ENCODE results near the gene IL10. TPM values are rescaled to one million over a fixed set of nuclear protein-coding genes. Genes with fewer than 3 reads are reported as not detected.
A peak's percentile ranks its signal among the peaks of the same experiment; 100 is the strongest.
"Not testable (repeated sequence)": the region's sequence is repeated elsewhere in the genome, so short reads cannot be mapped to it uniquely, and the experiment has no call there.

The IL10 gene
- total and polyA plus RNA-seq, 4 donors: 2.7 to 12.6 (median 3.6) TPM

DNA sequence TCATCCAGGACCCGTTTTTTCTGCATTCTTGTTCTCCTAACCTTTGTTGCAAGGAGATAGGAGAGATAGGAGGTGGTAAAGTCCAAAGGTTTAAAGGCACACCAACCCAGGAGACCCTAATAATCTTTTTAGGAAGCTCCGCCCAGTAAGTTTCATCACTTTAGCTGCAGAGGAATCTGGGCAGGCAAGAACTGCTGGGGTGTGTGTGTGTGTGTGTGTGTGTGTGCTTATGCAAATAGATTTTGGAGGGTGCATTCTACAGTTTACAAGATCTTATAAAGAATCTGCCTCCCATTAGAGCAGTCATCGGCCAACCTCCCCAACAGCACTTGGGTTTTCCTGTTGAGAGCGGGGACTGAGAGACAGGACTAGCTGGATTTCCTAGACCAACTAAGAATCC is 3.9 kb upstream of the IL10 start:
- no peak overlapping the region for H3K27ac ChIP-seq (ENCODE audit: low read depth in 1 of 2, low read length in 2 of 2)
- intact Hi-C loops (cut with DNase I): no loop called here
- DNase-seq (no peak), ATAC-seq (ENCODE audit: low FRiP score) (no peak)
- no peak overlapping the region for H3K4me3 ChIP-seq (ENCODE audit: low read length in 2 of 2)
- no peaks in the 10 kb centered on the region for H3K9me3 ChIP-seq (ENCODE audit: control insufficient read depth, low read length)
- no peaks in the 10 kb centered on the region for H3K4me1 ChIP-seq (ENCODE audit: control insufficient read depth in 1 of 2, insufficient read depth in 2 of 2, low read length in 2 of 2)
- no peaks in the 10 kb centered on the region for H3K27me3 ChIP-seq (ENCODE audit: control insufficient read depth in 1 of 2, insufficient read depth in 2 of 2, low read length in 1 of 2)
- WGBS, 2 donors: 81 to 84% methylated on average over 4 of the region's 4 CpGs
- no peaks in the 10 kb centered on the region for H3K36me3 ChIP-seq (ENCODE audit: control insufficient read depth in 1 of 2, insufficient read depth in 2 of 2, low read length in 1 of 2)

DNA sequence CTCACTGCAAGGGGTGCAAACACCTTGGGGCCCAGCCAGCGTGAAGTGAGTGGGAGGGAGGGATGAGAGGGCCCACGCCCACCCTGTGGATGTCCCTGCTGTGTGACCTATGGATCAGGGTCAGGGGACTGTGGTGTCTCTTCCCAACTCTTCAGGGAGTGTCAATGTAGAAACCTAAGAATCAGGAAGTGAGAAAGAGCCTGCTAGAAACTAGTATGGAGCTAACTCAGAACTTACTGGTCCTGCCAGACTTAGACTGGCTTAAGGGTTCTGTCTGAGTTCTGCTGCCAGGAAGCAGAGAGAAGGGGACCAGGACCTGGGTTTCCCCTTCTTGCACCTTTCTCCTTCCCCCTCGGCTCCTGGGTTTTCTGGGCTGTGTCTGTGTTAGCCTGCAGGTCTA is 1.8 kb upstream of the IL10 start:
- H3K36me3 ChIP-seq (ENCODE audit: control insufficient read depth in 1 of 2, insufficient read depth in 2 of 2, low read length in 1 of 2): no peaks in the 10 kb centered on the region
- DNase-seq (no peak), ATAC-seq (ENCODE audit: low FRiP score) (no peak)
- no peaks in the 10 kb centered on the region for H3K4me1 ChIP-seq (ENCODE audit: control insufficient read depth in 1 of 2, insufficient read depth in 2 of 2, low read length in 2 of 2)
- H3K9me3 ChIP-seq (ENCODE audit: control insufficient read depth, low read length): no peaks in the 10 kb centered on the region
- intact Hi-C loops (cut with DNase I): no loop called here
- no peak overlapping the region for H3K27ac ChIP-seq (ENCODE audit: low read depth in 1 of 2, low read length in 2 of 2)
- WGBS, 2 donors: 70 to 74% methylated on average over 3 of the region's 3 CpGs
- no peak overlapping the region for H3K4me3 ChIP-seq (ENCODE audit: low read length in 2 of 2)
- no peaks in the 10 kb centered on the region for H3K27me3 ChIP-seq (ENCODE audit: control insufficient read depth in 1 of 2, insufficient read depth in 2 of 2, low read length in 1 of 2)

DNA sequence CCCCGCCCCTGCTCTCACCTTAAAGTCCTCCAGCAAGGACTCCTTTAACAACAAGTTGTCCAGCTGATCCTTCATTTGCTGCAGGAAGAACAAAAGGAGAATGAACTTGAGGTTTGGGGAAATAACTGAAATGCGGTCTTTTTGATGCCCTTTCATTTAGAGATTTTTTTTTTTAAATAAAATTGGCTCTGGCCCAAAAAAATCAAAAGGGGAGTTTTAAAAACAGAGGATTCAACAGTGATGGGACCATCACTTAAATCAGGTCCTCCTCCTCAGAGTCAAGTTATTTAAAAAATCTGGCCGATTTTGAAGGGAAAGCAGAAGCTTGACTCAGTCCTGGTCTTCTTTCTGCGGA is 979 bp downstream of the IL10 start:
- H3K9me3 ChIP-seq (ENCODE audit: control insufficient read depth, low read length): no peaks in the 10 kb centered on the region
- H3K4me1 ChIP-seq (ENCODE audit: control insufficient read depth in 1 of 2, insufficient read depth in 2 of 2, low read length in 2 of 2): no peaks in the 10 kb centered on the region
- DNase-seq (no peak), ATAC-seq (ENCODE audit: low FRiP score) (no peak)
- intact Hi-C loops (cut with DNase I): no loop called here
- H3K27me3 ChIP-seq (ENCODE audit: control insufficient read depth in 1 of 2, insufficient read depth in 2 of 2, low read length in 1 of 2): no peaks in the 10 kb centered on the region
- no peak overlapping the region for H3K27ac ChIP-seq (ENCODE audit: low read depth in 1 of 2, low read length in 2 of 2)
- H3K36me3 ChIP-seq (ENCODE audit: control insufficient read depth in 1 of 2, insufficient read depth in 2 of 2, low read length in 1 of 2): no peaks in the 10 kb centered on the region
- no peak overlapping the region for H3K4me3 ChIP-seq (ENCODE audit: low read length in 2 of 2)
- 66% methylated on average over 4 of the region's 4 CpGs for WGBS, 2 donors

DNA sequence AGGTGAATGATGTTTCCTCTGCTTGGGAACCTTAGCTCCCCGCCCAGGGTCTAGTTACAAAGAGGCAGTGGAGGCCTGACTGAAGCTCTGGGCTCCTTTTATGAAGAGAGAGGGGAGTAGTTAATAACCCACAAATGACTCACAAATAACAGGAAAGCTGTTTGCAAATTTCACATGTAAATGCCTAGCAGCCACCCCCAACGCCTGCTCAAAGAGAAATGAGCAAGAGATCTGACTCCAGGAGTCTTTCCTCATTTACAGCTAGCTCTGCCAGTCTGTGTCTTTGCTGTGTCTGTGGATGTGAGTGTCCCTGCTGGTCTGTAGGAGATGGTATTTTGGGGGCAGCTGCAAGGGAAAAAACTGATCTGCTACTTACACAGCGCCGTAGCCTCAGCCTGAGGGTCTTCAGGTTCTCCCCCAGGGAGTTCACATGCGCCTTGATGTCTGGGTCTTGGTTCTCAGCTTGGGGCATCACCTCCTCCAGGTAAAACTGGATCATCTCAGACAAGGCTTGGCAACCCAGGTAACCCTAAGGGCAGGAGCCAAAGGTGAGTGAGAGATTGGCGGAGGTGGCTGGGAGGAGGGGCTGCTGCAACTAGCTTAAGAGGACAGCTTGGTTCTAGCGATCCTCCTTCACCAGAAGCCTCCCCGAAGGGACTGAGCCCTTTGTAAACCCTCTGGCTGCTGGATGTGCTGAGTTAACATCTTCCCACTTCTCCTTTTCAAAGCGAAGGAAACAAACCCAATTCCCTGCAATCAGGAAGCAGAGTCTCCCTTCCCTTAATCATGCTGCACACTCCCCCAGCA is 1.6 kb downstream of the IL10 start, which contains the start of gene IL19:
Gene IL19, plus strand, starts transcription at position 243 of the 807 bp plus-strand sequence. CDS start 65,890 bp downstream, outside the sequence.
- H3K36me3 ChIP-seq (ENCODE audit: control insufficient read depth in 1 of 2, insufficient read depth in 2 of 2, low read length in 1 of 2): no peaks in the 10 kb centered on the region
- peak; percentile 17 for ATAC-seq (ENCODE audit: low FRiP score)
- no peak within 1 kb of the TSS for H3K4me3 ChIP-seq (ENCODE audit: low read length in 2 of 2)
- no peaks in the 10 kb centered on the region for H3K4me1 ChIP-seq (ENCODE audit: control insufficient read depth in 1 of 2, insufficient read depth in 2 of 2, low read length in 2 of 2)
- intact Hi-C loops (cut with DNase I): no loop called here
- no peaks in the 10 kb centered on the region for H3K27me3 ChIP-seq (ENCODE audit: control insufficient read depth in 1 of 2, insufficient read depth in 2 of 2, low read length in 1 of 2)
- H3K27ac ChIP-seq (ENCODE audit: low read depth in 1 of 2, low read length in 2 of 2): no peak within 1 kb of the TSS
- no peaks in the 10 kb centered on the region for H3K9me3 ChIP-seq (ENCODE audit: control insufficient read depth, low read length)
- WGBS, 2 donors: 66 to 69% methylated on average over 9 of the region's 9 CpGs
- DNase-seq: peak in 1 of 2 donors; percentile 55

DNA sequence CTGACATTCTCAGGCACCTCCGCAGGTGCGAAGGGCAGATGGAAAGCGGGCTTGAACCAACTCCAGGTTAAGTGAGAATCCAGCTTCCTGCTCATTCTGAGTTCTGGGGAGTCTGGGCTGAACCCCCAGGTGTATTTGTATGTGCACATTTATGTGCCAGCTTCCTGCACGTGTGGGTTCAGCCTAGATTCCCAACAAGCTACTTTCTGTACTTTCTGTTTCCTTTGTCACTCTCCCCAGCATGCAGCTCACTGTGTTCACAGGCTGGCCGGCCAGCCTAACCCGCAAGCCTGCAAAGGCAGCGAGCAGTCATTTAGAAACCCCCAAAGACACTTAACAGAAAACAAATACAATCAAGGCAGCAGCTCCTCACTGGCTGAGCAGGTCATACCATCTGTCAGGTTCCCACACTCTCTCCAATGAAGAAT is 3.0 kb downstream of the IL10 start:
- intact Hi-C loops (cut with DNase I): no loop called here
- Histone ChIP-seq H3K36me3 (ENCODE audit: control insufficient read depth in 1 of 2, insufficient read depth in 2 of 2, low read length in 1 of 2) (no peaks in the 10 kb centered on the region), H3K9me3 (ENCODE audit: control insufficient read depth, low read length) (peaks cover 1% of the 10 kb centered on the region), H3K4me1 (ENCODE audit: control insufficient read depth in 1 of 2, insufficient read depth in 2 of 2, low read length in 2 of 2) (no peaks in the 10 kb centered on the region), H3K4me3 (ENCODE audit: low read length in 2 of 2) (no peak overlapping the region), H3K27ac (ENCODE audit: low read depth in 1 of 2, low read length in 2 of 2) (no peak overlapping the region), H3K27me3 (ENCODE audit: control insufficient read depth in 1 of 2, insufficient read depth in 2 of 2, low read length in 1 of 2) (no peaks in the 10 kb centered on the region)
- whole genome bisulfite sequencing, 2 donors: 79 to 84% methylated on average over 7 of the region's 7 CpGs
- ATAC-seq (ENCODE audit: low FRiP score): no peak
- no peak for DNase-seq

DNA sequence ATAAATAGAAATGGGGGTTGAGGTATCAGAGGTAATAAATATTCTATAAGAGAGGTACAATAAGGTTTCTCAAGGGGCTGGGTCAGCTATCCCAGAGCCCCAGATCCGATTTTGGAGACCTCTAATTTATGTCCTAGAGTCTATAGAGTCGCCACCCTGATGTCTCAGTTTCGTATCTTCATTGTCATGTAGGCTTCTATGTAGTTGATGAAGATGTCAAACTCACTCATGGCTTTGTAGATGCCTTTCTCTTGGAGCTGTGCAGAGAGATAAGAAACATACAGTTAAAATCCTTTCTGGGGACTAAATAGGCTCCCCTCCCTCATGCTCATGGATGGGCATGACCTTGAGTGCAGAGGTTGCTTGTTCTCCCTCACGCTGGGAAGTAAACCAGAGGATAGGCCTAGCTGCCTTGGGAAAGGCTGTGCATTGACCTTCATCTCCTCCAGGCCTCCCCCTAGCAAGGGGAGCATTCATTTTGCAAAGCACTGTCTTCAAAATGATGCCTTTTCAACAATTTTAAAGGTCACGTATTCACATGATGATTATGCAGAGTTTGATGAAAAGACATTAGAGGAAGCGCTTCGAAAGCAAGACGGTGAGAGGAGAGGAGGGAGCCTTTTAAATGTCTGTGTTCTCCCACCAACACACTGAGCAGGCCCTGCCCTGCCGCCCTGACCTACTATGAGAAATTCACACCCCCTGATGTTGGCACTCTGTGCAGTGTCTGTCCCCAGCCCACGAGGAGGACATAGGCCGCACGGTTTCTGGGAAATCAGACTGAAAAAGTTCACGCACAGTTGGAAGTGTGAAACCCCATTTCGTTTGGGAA is 3.6 kb downstream of the IL10 start:
- ATAC-seq (ENCODE audit: low FRiP score): no peak
- WGBS, 2 donors: 78 to 79% methylated on average over 14 of the region's 14 CpGs
- H3K4me1 ChIP-seq (ENCODE audit: control insufficient read depth in 1 of 2, insufficient read depth in 2 of 2, low read length in 2 of 2): no peaks in the 10 kb centered on the region
- H3K4me3 ChIP-seq (ENCODE audit: low read length in 2 of 2): no peak overlapping the region
- H3K36me3 ChIP-seq (ENCODE audit: control insufficient read depth in 1 of 2, insufficient read depth in 2 of 2, low read length in 1 of 2): no peaks in the 10 kb centered on the region
- DNase-seq: no peak
- no peak overlapping the region for H3K27ac ChIP-seq (ENCODE audit: low read depth in 1 of 2, low read length in 2 of 2)
- intact Hi-C loops (cut with DNase I): no loop called here
- H3K27me3 ChIP-seq (ENCODE audit: control insufficient read depth in 1 of 2, insufficient read depth in 2 of 2, low read length in 1 of 2): no peaks in the 10 kb centered on the region
- H3K9me3 ChIP-seq (ENCODE audit: control insufficient read depth, low read length): peaks cover 3% of the 10 kb centered on the region

DNA sequence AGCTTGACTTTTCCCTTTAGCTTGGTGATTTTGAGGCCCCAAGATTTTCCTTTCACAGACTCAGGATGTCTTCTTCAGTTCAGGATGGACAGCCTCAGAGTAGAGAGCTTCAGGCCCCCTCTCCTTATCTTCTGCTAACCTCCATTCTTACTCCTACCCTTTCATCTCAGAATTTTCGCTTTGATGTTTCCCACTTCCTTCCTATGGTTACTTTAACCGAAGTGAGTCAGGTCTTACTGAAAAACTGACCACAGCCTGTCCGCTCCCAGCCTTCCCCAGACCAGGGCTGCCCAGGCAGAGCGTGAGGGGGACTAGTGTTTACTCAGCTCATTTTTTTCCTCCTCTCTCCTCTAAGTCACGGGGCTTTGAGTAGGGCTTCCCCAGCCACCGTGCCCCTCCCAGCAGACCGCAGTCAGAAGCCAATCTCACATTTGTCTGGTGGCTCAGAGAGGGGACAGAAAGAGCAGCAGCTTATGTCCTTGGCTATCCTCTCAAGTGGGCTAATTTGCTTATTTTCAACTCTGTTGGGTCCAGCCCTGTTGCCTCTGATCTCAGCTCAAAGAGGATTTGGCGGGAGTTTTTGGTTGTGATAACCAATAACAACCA is 5.9 kb downstream of the IL10 start:
- ATAC-seq (ENCODE audit: low FRiP score) (peak; percentile 60), DNase-seq (peak; percentile 79 to 84)
- Histone ChIP-seq H3K4me1 (ENCODE audit: control insufficient read depth in 1 of 2, insufficient read depth in 2 of 2, low read length in 2 of 2) (no peaks in the 10 kb centered on the region), H3K27me3 (ENCODE audit: control insufficient read depth in 1 of 2, insufficient read depth in 2 of 2, low read length in 1 of 2) (peaks cover 0 to 3% of the 10 kb centered on the region in 2 donors), H3K27ac (ENCODE audit: low read depth in 1 of 2, low read length in 2 of 2) (no peak overlapping the region), H3K9me3 (ENCODE audit: control insufficient read depth, low read length) (peaks cover 6% of the 10 kb centered on the region), H3K4me3 (ENCODE audit: low read length in 2 of 2) (no peak overlapping the region), H3K36me3 (ENCODE audit: control insufficient read depth in 1 of 2, insufficient read depth in 2 of 2, low read length in 1 of 2) (no peaks in the 10 kb centered on the region)
- WGBS, 2 donors: 35 to 37% methylated on average over 8 of the region's 8 CpGs
- intact Hi-C loops (cut with DNase I): no loop called here

DNA sequence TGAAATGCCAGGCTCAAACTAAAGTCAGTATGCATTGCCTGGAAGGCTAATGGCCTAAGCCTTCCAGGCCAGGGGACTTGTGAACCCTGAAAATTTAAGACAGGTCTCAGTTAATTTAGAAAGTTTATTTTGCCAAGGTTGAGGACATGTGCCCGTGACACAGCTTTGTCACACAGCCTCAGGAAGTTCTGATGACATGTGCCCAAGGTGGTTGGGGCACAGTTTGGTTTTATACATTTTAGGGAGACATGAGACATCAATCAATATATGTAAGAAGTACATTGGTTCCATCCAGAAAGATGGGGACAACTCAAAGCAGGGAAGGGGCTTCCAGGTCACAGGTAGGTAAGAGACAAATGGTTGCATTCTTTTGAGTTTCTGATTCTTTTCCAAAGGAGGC is 6.5 kb downstream of the IL10 start:
- H3K9me3 ChIP-seq (ENCODE audit: control insufficient read depth, low read length); H3K27me3 ChIP-seq (ENCODE audit: control insufficient read depth in 1 of 2, insufficient read depth in 2 of 2, low read length in 1 of 2); DNase-seq; H3K36me3 ChIP-seq (ENCODE audit: control insufficient read depth in 1 of 2, insufficient read depth in 2 of 2, low read length in 1 of 2); H3K4me1 ChIP-seq (ENCODE audit: control insufficient read depth in 1 of 2, insufficient read depth in 2 of 2, low read length in 2 of 2); H3K27ac ChIP-seq (ENCODE audit: low read depth in 1 of 2, low read length in 2 of 2); ATAC-seq (ENCODE audit: low FRiP score); H3K4me3 ChIP-seq (ENCODE audit: low read length in 2 of 2); intact Hi-C loops (cut with DNase I): not testable (repeated sequence)
- 86 to 90% methylated on average over 1 of the region's 1 CpG for WGBS, 2 donors
